ENCODE results near the gene MYBPC3.

The MYBPC3 gene

DNA sequence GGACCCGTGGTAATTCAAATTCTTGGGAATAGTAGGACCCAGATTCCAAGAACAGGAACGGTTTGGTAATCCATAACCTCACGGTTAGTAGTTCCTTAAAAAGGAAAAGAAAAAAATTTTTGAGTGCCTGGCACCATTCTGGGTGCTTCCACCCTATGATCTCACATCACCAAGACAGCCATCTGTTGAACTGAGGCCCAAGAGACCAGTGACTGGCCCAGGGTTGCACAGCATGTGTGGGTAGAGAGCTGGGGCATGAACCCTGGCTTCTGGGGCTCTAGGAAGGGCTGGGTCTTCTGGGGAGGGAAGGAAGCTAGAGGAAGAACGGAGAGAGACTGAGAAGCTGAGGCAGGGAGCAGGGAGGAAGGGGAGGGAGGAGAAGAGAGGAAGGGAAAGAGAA, 30.6 kb upstream of the MYBPC3 start:
- DNase-seq: no peak

DNA sequence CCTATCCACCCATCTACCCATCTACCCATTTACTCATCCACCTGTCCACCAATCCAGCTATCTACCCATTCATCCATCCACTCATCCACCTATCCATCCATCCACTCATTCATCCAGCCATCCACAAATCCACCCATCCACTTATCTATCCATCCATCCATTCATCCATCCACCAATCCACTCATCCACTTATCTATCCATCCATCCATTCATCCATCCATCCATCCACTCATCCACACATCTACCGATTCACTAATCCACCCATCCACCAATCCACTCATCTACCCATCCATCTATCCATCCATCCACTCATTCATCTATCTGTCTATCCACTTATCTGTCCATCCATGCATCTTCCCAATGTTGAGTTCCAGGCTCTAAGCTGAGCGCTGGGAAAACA, 27.6 kb upstream of the MYBPC3 start:
- no peak for DNase-seq

DNA sequence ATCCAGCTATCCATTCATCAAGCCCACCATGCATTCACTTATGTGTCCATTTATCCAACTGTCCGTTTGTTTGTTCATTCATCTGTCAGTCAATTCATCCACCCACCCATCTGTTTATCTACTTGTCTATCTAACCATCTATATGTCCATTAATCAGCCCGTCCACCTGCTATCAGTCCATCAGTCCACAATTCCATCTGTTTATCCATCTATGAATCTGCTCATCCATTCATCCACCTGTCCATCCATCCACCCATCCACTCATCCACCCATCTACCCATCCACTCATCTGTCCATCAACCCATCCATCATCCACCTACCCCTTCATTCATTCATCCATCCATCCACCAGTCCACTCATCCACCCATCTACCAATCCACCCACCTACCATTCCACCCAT, 26.8 kb upstream of the MYBPC3 start:
- no peak for DNase-seq

DNA sequence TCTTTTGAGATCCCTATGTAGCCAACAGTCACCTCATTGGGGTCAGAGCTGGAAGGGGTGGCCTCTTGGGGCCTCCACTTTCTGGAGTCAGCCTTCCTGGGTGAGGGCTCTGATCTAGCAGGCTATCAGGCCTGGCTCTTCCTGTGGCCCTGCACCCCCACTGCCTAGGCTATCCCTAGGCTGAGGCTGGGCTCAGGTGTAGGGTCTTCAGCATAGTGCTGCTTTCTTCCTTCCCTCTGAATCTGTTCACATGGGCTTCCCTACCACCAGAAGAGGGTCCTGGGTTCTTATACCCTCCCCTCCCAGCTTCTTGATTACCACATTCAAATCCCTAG, 26.3 kb upstream of the MYBPC3 start:
- no peak for DNase-seq

DNA sequence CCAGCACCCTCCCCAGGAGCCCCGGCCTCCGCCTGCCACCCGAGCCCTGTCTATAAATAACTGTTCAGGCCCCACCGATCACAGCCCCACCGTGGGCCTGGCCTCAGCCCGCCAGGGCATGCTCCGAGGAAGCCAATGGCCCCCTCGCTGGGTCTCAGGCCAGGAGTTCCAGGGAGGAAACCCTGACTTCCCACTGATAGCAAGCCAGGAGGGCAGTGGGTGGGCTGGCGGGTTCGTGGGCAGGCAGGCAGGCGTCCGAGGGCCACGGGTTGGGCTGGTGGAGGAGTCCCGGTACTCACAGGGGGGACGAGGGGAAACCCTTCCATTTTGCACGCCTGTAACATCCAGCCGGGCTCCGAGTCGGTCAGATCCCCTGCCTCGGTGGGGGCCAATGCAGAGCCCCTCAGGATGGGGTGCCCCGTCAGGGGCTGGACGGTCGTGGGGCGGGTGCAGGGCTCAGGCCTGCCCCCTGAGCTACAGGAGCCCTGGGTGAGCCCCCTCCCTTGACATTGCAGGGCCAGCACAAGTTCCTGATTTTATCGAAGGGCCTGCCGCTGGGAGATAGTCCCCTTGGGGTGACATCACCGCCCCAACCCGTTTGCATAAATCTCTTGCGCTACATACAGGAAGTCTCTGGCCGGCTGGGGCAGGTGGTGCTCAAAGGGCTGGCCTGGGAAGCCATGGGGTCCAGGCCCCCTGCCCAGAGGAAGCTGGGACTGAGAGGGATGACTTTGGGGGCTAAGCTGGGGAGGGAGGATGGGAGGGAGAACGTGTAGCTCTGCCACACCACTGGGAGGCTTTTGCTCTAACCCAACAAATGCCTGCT, 25.7 kb upstream of the MYBPC3 start, which contains the start of gene SPI1:
SPI1 (minus strand) TSS at position 538 of the 826 bp plus-strand sequence; CDS start at position 344, 194 bp downstream.
- no peak for DNase-seq

DNA sequence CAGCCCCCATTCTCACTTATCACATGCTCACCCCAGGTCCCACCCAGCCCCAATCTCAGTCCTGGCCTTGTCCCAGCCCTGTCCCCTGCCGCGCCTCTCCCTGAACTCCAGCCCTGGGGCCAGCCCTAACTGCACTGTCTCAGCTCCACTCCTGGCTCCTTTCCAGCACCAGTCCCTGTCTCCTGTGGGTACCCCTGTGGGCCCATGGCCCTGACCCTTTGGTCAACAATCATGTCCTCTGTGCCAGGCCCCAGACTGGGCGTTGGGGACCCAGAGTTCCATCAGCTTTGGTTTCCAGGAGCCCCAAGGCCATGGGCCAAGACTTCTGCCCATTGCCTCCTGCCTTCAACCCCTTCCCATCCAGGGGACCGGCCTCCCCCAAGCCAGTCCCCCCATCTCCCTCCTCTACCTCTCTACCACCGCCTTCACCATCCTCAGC, 25.1 kb upstream of the MYBPC3 start:
- DNase-seq: no peak

DNA sequence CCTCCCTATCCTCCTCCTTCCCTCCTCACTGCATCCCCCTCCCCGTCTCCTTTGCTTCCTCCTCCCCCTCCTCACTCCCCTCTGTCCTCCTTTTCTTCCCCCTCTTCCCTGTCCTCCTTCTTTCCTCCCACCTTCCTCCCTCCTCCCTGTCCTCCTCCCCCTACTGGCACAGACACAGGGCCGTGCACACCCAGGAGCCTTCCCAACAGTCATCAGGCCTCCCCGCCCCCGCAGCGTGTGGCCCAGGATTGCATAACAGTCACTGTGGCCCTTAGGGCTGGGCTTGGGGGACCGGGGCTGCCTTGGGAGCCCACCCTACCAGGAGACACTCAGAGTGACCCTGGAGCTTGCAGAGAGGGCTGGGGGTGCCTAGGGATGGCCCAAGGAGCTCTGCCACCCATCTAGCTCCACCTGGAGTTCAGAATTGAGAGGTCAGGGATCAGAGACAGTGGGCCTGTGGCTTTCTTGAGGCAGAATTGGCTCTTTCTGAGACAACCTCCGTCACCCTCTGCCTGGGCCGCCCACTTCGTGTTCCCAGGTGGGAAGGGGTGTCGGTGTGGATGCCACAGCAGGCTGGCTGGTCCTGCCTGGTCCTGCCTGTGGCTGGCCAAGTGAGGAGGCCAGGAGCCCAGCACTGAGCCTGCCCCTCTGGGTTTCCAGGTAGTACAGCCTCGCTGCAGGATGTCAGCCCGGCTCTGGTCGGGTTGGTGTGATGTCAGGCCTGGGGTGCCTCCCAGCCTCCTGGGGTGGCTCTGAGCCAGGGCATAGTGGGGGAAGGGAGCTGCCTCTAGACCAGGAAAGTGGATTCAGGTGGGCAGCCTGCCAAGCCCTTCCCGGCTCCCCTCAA, 24.2 kb upstream of the MYBPC3 start:
- DNase-seq: no peak

DNA sequence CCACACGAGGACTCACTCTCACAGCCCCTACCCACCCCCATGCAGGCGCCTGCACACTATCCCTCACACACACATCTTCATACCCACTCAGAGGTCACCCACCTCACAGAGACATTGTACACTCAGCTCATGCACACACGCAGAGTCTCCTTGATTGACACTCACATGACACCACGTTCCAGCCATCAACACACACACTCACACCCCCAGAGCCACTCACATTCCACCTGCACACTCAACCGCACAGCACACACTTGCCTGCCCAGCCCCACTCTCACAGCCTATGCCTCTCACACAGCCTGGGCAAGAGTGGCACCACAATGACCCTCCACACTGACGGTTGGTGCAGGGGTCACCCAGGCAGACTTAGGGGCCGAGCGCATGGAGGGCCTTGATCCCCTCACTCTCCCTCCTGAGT, 23.6 kb upstream of the MYBPC3 start:
- no peak for DNase-seq

DNA sequence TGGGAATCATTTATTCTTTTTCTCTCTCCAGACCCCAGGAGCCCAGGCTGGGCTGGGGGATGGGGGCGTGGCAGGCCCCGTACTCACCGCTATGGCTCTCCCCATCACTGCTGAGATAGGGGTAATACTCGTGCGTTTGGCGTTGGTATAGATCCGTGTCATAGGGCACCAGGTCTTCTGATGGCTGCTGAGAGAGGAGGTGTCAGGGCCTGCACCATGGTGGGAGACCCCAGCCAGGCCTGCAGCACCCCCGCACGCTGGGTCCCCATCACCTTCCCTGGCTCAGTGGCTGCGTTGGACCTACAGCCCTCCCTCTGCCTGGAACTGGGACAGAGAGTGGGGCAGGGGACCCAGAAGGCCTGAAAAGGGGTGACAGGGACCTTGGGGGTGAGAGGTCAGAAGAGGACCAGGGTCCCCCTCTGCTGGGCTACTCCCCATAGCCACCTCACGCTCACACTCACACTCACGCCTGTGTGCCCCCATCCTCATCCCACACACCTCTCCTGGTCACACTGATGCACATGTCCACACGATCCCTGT, 23.1 kb upstream of the MYBPC3 start:
- no peak for DNase-seq

DNA sequence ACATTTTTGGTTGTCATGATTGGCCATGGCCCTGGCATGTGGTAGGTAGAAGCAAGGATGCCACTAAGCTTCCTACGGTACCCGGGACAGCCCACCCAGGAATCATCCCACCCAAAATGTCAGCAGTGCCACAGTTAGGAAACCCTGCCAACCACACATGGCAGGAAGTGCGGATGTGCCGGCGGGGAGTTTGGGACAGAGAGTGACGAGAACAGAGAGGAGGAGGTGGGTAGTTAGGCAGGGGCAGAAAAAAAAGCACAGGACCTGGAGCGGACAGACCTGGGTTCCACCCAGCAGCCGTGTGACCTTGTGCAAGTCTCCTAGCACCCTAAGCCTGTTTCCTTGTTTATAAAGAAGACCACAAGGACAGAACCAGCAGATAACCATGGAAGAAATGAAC, 22.5 kb upstream of the MYBPC3 start:
- no peak for DNase-seq

DNA sequence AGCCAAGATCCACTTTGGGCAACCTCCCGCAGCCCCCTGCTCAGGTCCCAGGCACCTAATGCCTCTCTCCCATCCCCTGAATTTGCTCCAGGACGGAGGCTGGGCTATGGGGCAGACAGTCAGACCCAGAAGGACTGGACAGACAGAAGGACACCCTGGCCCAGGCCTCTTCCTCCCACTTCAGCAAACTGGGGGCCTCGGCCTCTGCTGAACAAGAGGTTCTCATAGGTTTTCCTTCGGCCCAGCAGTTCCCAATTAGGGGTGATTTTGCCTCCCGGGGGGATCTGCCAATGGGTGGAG, 22.2 kb upstream of the MYBPC3 start:
- no peak for DNase-seq

DNA sequence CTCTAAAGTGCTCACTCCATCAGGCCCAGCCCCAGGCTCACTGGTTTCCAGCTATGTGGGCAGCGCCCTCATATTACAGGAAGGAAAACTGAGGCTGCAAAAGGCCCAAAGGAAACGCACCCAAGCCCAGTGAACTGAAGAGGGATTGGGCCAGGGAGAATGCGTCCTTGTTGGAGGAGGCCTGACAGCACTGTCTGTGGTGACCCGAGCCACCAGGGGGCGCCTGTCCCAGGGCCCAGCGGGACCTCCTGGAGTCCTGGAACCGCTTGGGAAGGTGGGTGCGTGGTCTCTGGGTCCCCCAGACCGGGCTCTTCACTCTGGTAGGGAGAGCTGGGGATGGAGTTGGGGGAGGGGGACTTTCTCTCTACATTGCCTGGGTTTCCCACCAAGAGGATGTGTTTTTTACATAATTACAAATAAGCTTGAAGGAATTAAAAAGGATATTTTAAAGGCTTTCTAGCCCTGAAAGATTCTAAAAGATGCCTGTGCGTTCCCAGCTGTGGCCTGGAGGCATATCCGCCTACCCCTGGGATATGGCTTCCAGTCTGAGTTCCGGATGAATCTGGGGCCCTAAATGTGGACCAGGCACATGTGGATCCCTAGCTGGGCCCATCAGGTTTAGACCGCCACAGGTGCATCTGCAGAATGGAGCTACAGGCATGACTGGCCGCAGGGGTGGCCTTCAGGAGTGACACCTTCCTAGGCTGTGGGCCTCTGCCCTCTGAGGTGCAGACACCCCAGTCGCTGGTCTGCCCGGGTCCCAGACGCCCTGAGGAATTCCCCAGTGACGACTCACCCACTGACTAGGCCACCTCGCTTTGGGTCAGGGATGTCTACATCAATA, 21.6 kb upstream of the MYBPC3 start:
- DNase-seq: peak; percentile 35

DNA sequence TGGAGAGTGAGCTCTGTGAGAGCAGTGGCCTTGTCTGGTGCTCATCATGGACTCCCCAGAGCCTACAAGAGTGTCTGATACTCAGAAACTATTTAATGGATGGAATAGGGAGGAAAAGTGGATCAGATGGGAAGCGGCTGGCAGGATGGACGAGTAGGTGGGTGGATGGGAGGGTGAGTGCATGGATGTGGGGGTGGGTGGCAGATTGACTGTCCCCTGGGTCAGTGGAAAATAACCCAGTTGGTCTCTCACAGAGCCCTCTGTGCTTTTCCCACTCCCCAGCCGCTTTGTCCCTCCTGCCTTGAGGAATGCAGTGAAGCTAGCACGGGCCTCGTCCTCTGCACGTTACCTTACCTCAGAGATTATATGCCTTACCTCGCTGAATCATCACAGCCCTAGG, 19.9 kb upstream of the MYBPC3 start:
- DNase-seq: no peak

DNA sequence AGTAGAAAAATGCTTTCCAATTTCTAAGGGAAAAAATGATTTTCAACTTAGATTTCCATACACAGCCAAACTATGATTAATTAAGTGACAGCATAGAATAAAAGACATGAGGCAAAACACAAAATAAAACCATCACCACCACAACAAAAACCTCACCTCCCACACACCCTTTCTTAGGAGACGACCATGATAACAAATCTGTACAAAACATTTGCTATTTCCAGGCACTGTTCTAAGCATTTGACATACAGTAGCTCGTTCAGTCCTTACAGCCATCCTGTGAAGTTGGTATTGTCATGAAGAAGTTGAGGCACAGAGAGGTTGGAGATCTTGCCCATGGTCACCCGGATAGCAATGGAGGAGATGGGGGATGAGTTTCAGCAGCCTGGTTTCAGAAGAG, 17.2 kb upstream of the MYBPC3 start:
- DNase-seq: no peak

DNA sequence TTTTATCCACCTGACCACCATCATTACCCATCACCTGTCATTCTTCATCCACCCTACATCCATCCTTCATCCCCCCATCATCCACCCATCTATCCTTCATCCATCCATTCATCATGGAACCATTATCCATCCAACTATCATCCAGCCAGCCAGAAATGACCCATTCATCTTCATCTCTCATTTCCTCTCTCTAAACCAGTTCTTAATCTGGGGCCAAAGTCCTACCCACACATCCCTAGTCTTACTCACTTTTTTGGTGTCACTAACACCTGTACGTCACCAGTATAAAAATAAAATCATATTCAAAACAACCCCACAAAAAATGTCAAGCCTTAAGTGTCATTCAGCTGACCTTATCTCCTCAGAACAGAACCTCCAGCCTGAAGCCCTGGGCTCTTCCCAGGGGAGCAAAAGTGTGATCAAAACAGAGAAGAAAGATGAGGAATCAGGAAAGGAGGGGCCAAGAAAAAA, 13.6 kb upstream of the MYBPC3 start:
- no peak for DNase-seq

DNA sequence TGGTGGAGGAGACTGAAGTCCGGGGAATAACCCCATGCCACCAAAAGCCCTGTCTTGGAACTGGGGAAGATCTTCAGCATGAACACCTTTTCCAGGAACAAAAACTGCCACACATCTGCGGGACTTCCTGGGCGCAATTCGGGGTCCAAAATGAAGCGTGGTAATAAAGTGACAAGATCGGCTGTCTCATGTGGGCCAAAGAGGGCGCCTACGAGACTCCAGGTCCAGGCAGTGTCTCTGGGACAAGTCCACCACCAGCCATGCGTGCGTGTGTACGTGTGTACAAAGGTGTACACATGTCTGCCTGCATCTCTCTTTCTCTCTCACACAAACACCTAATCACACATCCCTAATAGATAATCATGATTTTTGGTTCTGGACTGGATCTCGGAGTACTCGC, 8.9 kb upstream of the MYBPC3 start:
- DNase-seq: no peak

DNA sequence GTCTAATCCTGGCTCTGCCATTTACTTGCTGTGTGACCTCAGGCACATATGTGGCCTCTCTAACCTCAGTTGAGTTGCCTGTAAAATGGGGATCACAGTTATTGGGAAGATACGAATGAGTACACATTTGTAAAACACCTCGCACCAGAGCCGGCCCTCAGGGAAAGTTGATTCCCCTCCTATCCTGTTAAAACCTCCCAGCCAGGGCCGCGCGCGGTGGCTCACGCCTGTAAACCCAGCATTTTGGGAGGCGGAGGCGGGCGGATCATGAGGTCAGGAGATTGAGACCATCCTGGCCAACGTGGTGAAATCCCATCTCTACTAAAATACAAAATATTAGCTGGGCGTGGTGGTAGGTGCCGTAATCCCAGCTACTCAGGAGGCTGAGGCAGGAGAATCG, 7.8 kb upstream of the MYBPC3 start:
- DNase-seq: no peak

DNA sequence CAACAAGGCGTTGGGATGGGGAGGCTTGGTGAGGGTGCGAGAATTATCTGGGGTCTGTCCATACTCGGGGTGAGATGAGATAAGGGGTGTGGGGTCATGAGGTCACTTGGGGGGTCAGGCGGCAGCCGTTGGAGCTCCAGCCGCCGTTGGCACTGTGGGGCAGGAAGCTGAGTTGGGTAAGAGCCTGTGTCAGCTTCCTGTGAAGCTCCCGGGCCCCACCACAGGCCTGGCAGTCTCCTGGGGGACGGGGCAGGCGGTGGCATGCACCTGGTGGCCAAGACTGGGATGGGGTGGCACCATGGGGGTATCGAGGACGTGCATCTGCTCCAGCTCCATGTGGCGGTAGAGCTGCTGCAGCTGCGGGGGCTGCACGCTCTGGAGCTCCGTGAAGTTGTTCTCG, 7.1 kb upstream of the MYBPC3 start:
- no peak for DNase-seq

DNA sequence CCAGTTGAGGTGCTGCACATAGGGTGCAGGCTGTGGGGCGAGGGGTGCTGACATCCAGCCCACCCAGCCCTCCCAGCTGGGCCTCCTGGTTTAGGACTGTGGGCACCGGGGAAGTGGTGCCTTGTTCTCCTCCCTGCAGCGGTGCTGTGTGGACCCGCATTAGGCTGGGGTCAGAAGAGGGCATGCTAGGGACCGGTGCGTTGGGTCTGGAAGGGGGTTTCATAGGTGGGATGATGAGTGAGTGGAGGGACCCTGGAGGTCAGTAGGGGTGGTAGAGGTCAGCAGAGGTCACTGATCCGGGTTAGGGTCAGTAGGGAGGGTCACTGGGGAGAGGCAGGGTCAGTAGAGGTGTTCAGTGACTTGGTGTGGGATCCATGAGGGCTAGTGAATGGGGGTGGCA, 6.7 kb upstream of the MYBPC3 start:
- no peak for DNase-seq

DNA sequence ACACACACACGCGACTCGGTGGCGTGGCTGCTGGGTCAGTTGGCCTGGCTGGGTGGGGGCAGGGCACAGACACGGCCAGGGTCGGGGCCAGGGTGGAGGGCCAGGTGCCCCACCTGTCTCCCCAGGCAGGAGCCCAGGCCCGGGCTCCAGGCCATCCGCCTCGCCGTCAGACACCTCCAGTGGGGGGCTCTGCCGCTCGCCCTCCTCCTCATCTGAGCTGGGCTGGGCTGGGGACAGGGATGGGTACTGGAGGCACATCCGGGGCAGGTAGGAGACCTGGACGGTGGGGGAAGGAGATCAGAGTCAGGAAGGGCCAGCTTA, 6.2 kb upstream of the MYBPC3 start:
- no peak for DNase-seq

DNA sequence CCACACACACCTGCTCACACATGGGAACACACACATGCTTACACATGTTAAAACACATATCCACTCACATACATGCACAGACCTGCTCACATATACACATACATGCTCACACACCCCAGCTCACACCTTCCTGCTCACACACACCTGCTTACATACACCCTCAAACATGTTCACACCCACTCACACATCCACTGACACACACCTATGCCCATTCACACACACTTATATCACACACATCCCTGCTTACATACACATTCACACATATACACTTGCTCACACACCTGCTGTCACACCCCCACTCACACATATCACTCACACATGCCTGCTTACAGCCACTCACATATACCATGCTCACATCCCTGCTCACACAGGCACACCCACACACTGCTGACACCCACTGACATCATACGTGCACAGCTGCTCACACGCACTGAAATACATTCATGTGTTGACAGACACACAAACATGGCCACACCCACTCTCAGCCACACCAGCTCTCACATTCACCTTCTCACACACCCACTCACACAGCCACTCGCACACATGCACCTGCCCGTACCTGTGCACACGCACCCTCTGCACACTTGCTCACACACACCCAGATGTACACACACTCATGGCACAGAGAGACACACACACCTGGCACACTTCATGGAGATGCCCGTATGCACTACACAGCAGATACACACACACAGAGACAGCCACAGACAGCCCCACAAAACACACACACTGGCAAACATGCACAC, 5.7 kb upstream of the MYBPC3 start:
- DNase-seq: no peak

DNA sequence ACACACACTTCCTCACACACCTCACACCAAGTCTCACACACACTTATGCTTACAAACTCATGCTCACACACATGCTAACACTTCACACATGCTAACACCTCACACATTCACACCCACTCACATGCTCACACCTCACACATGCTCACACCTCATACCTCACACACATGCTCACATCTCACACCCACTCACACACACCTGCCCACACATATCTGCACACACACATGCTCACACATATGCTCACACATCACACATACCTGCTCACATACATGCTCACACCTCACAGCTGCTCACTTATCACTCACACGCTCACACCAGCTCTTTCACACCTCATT, 4.5 kb upstream of the MYBPC3 start:
- no peak for DNase-seq
